H1 (cell line): Measurements from ENCODE around the gene NAP1L1. TPM values are rescaled to one million over a fixed set of nuclear protein-coding genes. Genes with fewer than 3 reads are reported as not detected.

ENCODE experiments used
- EGR1 ChIP-seq: IDR thresholded peaks from 2 replicates; pipeline ENCODE4 v1.6.1; 2011; ENCODE audit warnings: low read depth, low read length, borderline replicate concordance
- KDM5A ChIP-seq: fragments of 200-600 bp; IDR thresholded peaks from 2 replicates; pipeline ENCODE4 v1.7.1; 2012; ENCODE audit warnings: mild to moderate bottlenecking, low read length, inconsistent platforms, mixed read lengths
- SIN3A ChIP-seq, 2 experiments: IDR thresholded peaks in 1 of 2; conservative IDR thresholded peaks in 1 of 2; 2 replicates each; pipeline ENCODE4 v1.6.1; 2011 to 2012; ENCODE audit warnings: low read length in 2 of 2, improper control_type of control experiment in 1 of 2, low read depth in 1 of 2, mild to moderate bottlenecking in 1 of 2
- TEAD4 ChIP-seq: IDR thresholded peaks from 2 replicates; pipeline ENCODE4 v1.6.1; 2012; ENCODE audit warnings: low read depth, low read length, inconsistent platforms, mixed read lengths
- polyA plus RNA-seq, 7 experiments: library from polyadenylated mRNA; depleted of rRNA in 3 of 7; stranded (reverse) in 5 of 7; unstranded in 2 of 7; fragments of >200 nt in 5 of 7; fragments of 200-250 nt in 2 of 7; gene quantifications; 1 replicate in 5 of 7; 2 replicates in 1 of 7; 4 replicates in 1 of 7; pipeline versions ENCODE4 v1.2.1 to v1.2.3, GENCODE V29; 2011 to 2013; ENCODE audit warnings: missing spikeins in 2 of 7, mixed read lengths in 2 of 7
- total RNA-seq: library from RNA; stranded (reverse); fragmentation: NEBNext Ultra II Directional; extraction: Animal tissue kit (Norgen Biotek cat#: 25700); gene quantifications from 2 replicates; pipeline ENCODE4 v1.2.1, GENCODE V29; 2021

The NAP1L1 gene
- total and polyA plus RNA-seq, 2 of the 8 experiments (the other 6 are each of a cell fraction or from before 2014, with no cell fraction given): 202 to 1,159 TPM

DNA sequence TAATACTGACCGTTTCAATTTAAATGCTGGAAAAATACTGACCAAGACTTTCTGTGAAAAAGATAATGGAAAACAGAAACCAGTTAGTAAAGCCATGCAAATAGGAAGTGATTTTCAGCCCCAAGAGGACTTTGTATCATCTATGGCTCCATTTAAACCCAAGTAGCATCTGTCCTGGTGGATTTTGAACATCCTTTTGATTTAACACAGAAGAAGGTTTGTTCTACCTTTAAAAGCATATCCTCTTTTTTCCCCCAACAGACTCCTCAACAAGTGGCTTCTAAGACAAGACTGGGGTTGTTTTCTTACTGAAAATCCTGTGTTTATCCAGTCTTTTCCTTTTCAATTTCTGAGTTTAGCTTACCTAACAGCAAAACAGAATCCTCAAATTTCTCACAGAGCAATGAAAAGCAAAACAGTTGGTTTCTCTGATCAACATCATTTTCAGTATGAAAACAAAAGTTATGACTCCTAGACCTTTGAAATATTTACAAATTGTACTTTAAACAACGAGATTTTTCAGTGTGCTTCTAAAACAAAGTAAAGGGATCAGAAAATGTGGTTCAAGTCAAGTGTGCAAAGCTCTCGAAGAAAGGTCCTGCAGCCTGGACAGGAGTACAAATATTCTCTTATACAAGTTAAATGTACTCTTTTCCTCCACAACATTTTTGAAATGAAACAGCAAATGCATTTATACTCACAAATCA lies 55.8 kb downstream of the NAP1L1 start (continued):
- no peak for TF ChIP-seq TEAD4
- no peak for TF ChIP-seq SIN3A (conservative IDR thresholded peaks at IDR 0.05 in 1 of 2, IDR thresholded peaks at IDR 0.05 in 1 of 2; ENCODE audit: low read depth in 1 of 2, low read length in 2 of 2)
- TF ChIP-seq KDM5A: no peak
- no peak for TF ChIP-seq EGR1
